Measurements from ENCODE around the gene MORN1. TPM values are rescaled to one million over a fixed set of nuclear protein-coding genes. Genes with fewer than 3 reads are reported as not detected.

MORN1 gene
- total and polyA plus RNA-seq, 2 donors (not counting 3 experiments of a cell fraction or from before 2014, with no cell fraction given): 4.3 to 6.4 TPM

DNA sequence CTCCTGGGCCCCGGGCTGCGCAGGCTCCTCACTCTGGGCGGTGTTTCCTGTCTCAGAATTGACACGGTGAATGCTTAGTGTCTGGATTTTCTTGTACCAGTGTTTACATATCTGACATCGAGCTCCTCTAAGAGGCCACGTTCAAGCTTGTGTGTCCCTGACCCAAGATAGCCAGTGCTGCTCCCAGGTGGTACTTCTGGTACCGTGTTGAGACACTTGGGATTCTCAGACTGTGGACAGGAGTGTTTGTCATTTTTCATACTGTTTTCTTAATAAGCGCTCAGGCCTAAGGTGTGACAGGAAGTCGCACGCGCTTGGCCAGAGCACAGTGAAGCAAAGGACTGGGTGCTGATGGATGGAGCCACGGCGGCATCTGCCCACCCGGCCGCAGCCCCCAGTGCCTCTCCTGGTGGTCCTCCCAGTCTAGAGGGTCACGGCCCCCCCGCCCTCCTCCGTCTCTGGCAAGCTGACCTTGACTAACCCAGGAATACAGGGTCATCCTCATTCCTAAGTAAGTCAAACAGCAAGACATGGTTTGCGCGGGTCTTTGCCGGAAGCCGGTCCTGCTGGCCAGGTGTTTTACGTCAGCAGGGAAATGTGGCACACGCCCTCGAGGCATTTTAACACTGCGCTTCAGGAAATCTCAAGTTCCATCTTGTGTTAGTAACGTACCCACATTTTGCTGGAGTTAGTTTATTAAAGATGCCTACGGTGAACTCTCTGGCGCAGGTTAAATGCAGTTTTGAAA lies 13.0 kb upstream of the MORN1 start:
- no peak overlapping the region for H3K27ac ChIP-seq (ENCODE audit: insufficient read depth, low read depth, low read length)
- dilution Hi-C loops (cut with MboI; ENCODE audit: extremely low pct_ligation_motif_present, low sequenced_read_pairs) (no loop called here), intact Hi-C loops (cut with micrococcal nuclease) (loop anchor here (10.0 kb wide), 1 partner anchor 1220 kb away; the partner anchor contains the start of gene TPRG1L)
- H3K4me3 ChIP-seq (replicated peaks in 1 of 3; ENCODE audit: insufficient read depth in 1 of 3, low read depth in 1 of 3, low read length in 3 of 3): no peak overlapping the region
- H3K4me2 ChIP-seq (ENCODE audit: insufficient read depth, low read length): no peak overlapping the region
- H3K9me1 ChIP-seq (replicated peaks; ENCODE audit: control insufficient read depth, extremely low read depth, insufficient read depth, low read length): no peaks in the 10 kb centered on the region
- H3K4me1 ChIP-seq (ENCODE audit: control insufficient read depth, extremely low read depth, insufficient read depth, low read length): peaks cover 12% of the 10 kb centered on the region
- FAIRE-seq (no peak), DNase-seq (ENCODE audit: low read depth, low spot score) (no peak)
- H2AFZ ChIP-seq (ENCODE audit: low read depth, low read length): no peak overlapping the region
- no TSS peak for BruUV-seq (replicated peaks)
- TF ChIP-seq, protein P1, sequence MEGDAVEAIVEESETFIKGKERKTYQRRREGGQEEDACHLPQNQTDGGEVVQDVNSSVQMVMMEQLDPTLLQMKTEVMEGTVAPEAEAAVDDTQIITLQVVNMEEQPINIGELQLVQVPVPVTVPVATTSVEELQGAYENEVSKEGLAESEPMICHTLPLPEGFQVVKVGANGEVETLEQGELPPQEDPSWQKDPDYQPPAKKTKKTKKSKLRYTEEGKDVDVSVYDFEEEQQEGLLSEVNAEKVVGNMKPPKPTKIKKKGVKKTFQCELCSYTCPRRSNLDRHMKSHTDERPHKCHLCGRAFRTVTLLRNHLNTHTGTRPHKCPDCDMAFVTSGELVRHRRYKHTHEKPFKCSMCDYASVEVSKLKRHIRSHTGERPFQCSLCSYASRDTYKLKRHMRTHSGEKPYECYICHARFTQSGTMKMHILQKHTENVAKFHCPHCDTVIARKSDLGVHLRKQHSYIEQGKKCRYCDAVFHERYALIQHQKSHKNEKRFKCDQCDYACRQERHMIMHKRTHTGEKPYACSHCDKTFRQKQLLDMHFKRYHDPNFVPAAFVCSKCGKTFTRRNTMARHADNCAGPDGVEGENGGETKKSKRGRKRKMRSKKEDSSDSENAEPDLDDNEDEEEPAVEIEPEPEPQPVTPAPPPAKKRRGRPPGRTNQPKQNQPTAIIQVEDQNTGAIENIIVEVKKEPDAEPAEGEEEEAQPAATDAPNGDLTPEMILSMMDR (IDR thresholded peaks at IDR 0.05; ENCODE audit: extremely low read depth in 1 of 2, insufficient read depth in 1 of 2, low read depth in 1 of 2, low read length in 2 of 2): no peak
- no peak for TF ChIP-seq POLR2AphosphoS5 (IDR thresholded peaks at IDR 0.05; ENCODE audit: insufficient read depth, low read depth, low read length)
- no peak for TF ChIP-seq POLR2A (IDR thresholded peaks at IDR 0.05; ENCODE audit: low read depth, low read length)
- TF ChIP-seq JUN (IDR thresholded peaks at IDR 0.05; ENCODE audit: borderline replicate concordance, insufficient read depth, insufficient read length, low read depth): no peak
- TF ChIP-seq FOS (IDR thresholded peaks at IDR 0.05; ENCODE audit: borderline replicate concordance, insufficient read depth, low read length): no peak
- TF ChIP-seq EZH2 (IDR thresholded peaks at IDR 0.05; ENCODE audit: borderline replicate concordance, low read depth, low read length, severe bottlenecking): no peak
- TF ChIP-seq, protein P2, sequence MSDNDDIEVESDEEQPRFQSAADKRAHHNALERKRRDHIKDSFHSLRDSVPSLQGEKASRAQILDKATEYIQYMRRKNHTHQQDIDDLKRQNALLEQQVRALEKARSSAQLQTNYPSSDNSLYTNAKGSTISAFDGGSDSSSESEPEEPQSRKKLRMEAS (IDR thresholded peaks at IDR 0.05; ENCODE audit: insufficient read depth, insufficient read length): no peak
- TF ChIP-seq MYC (IDR thresholded peaks at IDR 0.05; ENCODE audit: low read depth, low read length): no peak
- no peak for TF ChIP-seq GATA2 (IDR thresholded peaks at IDR 0.05; ENCODE audit: insufficient read depth, insufficient read length, low read depth, low read length)
- H4K20me1 ChIP-seq (replicated peaks; ENCODE audit: control insufficient read depth, extremely low read depth, insufficient read depth, low read length): no peaks in the 10 kb centered on the region
- H3K27me3 ChIP-seq (ENCODE audit: control insufficient read depth in 2 of 2, insufficient read depth in 2 of 2, low read length in 2 of 2): no peaks in the 10 kb centered on the region
- ChIA-PET CTCF (interaction anchor here (0.8 to 0.9 kb wide), 2 partner anchors 10 to 230 kb away, joined by 3 read pairs; no protein-coding TSS in a partner anchor), POLR2A (no interaction called here)
- peaks cover 2% of the 10 kb centered on the region for H3K79me2 ChIP-seq (ENCODE audit: control insufficient read depth, insufficient read depth, low read length)
- no peak overlapping the region for H3K9ac ChIP-seq (replicated peaks; ENCODE audit: extremely low read depth, insufficient read depth, low read length)
- H3K9me3 ChIP-seq (replicated peaks; ENCODE audit: control insufficient read depth, insufficient read depth, low read length): no peaks in the 10 kb centered on the region
- peaks cover 19 to 65% of the 10 kb centered on the region in 2 experiments for H3K36me3 ChIP-seq (ENCODE audit: control insufficient read depth in 2 of 2, extremely low read depth in 1 of 2, insufficient read depth in 2 of 2, low read length in 2 of 2)
